ENCODE measurements around the gene AKAP11. TPM values are rescaled to one million over a fixed set of nuclear protein-coding genes. Genes with fewer than 3 reads are reported as not detected.

AKAP11 gene
- total RNA-seq, 3 donors from 2014 or later: 32.0 to 39.5 (median 38.0) TPM

DNA sequence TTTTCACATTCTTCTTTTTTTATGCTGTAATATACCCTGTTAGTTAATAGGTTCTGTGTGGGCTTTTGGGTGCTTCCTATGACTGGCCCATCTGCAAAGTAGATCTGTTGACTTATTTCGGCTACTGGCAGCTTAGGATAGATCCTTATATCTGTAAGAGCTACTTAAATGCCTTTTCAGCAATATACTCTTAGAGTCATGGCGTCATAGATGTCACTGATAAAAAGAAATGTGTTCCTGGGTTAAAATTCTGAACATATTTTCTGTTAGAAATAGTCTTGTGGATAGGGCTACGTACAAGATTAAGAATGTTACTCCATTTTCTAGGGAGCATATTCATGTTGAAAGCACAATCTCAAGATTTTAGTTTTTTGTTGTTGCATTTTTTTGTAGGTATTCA is 4.7 kb downstream of the AKAP11 start:
- H3K36me3 ChIP-seq: no peaks in the 10 kb centered on the region
- no peaks in the 10 kb centered on the region for H3K27me3 ChIP-seq
- no peak for DNase-seq (ENCODE audit: low spot score in 2 of 2)
- no peaks in the 10 kb centered on the region for H3K9me3 ChIP-seq
- intact Hi-C loops (cut with DNase I; ENCODE audit: low total_unique reads): no loop called here
- TF ChIP-seq, protein P1, sequence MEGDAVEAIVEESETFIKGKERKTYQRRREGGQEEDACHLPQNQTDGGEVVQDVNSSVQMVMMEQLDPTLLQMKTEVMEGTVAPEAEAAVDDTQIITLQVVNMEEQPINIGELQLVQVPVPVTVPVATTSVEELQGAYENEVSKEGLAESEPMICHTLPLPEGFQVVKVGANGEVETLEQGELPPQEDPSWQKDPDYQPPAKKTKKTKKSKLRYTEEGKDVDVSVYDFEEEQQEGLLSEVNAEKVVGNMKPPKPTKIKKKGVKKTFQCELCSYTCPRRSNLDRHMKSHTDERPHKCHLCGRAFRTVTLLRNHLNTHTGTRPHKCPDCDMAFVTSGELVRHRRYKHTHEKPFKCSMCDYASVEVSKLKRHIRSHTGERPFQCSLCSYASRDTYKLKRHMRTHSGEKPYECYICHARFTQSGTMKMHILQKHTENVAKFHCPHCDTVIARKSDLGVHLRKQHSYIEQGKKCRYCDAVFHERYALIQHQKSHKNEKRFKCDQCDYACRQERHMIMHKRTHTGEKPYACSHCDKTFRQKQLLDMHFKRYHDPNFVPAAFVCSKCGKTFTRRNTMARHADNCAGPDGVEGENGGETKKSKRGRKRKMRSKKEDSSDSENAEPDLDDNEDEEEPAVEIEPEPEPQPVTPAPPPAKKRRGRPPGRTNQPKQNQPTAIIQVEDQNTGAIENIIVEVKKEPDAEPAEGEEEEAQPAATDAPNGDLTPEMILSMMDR (IDR thresholded peaks at IDR 0.05): no peak
- TF ChIP-seq POLR2A (IDR thresholded peaks at IDR 0.05) (no peak), POLR2AphosphoS5 (IDR thresholded peaks at IDR 0.05) (no peak)
- H3K4me3 ChIP-seq: no peak overlapping the region
- H3K4me1 ChIP-seq: no peaks in the 10 kb centered on the region
- no peak overlapping the region for H3K27ac ChIP-seq

DNA sequence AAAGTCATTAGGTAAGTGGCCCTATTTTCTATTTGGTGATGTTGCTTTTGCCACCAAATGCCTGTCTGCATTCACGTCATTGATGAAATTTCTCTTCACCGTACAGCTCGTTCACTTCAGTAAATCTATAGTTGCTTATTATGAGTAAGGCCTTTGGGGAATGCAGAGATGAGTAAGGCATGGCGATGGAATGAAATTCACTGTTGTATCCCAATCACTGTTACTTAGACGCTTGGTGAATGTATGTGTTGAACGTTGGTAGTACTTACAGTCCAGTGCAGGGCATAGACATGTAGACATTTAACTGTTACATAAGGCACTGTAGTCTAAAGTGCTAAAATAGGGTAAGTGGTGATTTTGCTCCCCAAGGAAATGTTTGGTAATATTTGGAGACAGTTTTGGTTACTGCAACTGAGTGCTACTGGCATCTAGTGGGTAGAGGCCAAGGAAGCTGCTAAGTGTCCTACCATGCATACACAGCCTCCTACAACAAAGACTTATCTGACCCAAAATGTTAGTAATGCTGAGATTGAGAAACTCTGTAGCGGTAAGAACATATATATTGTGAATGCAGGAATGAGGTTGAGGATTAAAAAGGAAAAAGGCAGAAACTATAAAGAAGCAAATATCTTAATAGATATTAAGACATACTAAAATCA is 5.8 kb downstream of the AKAP11 start:
- no peak overlapping the region for H3K4me3 ChIP-seq
- no peak overlapping the region for H3K27ac ChIP-seq
- H3K36me3 ChIP-seq: no peaks in the 10 kb centered on the region
- no peaks in the 10 kb centered on the region for H3K27me3 ChIP-seq
- no peaks in the 10 kb centered on the region for H3K9me3 ChIP-seq
- no peak for DNase-seq (ENCODE audit: low spot score in 2 of 2)
- TF ChIP-seq POLR2AphosphoS5 (IDR thresholded peaks at IDR 0.05): no peak
- no peak for TF ChIP-seq POLR2A (IDR thresholded peaks at IDR 0.05)
- TF ChIP-seq, protein P1 (IDR thresholded peaks at IDR 0.05): no peak
- intact Hi-C loops (cut with DNase I; ENCODE audit: low total_unique reads): no loop called here
- no peaks in the 10 kb centered on the region for H3K4me1 ChIP-seq

DNA sequence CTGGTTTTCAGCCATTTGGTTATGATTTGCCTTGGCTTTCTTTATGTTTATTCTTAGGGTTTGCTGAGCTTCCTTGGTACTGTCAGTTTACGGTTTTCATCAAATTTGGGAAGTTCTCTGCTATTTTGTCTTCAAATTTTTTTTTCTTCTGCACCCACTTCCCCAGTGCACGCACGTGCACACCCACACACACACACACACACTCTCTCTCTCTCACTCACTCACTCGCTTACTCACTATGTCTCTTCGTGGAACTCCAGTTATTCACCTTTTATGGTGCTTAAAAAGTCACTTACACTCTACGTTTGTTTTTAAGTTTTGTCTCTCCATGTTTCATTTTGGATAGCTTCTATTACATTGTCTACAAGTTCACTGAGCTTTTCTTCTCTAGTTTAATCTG is 7.1 kb downstream of the AKAP11 start:
- TF ChIP-seq POLR2A (IDR thresholded peaks at IDR 0.05): no peak
- no peak for TF ChIP-seq POLR2AphosphoS5 (IDR thresholded peaks at IDR 0.05)
- TF ChIP-seq, protein P1 (IDR thresholded peaks at IDR 0.05): no peak
- Histone ChIP-seq H3K36me3 (no peaks in the 10 kb centered on the region), H3K4me1 (no peaks in the 10 kb centered on the region), H3K27me3 (no peaks in the 10 kb centered on the region), H3K27ac (no peak overlapping the region), H3K4me3 (no peak overlapping the region), H3K9me3 (no peaks in the 10 kb centered on the region)
- DNase-seq (ENCODE audit: low spot score in 2 of 2): no peak
- intact Hi-C loops (cut with DNase I; ENCODE audit: low total_unique reads): no loop called here

DNA sequence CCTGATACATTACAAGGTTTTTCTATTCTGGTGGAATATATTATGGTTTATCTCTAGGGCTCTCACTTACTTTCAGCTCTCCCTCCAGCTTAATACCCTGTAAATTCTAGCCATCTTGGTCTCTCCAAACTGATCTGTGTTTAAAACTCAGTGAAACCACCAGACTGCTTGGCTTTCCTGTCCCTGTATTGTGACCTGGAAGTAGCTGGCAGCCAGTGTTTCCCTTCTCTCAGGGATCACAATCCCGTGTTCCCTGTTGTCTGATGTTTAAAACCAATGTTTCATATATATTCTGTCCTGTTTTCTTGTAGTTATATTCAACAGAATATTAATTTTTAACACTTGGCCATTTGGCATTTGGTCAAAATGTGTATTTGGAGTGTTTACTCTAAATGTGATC is 8.0 kb downstream of the AKAP11 start:
- Histone ChIP-seq H3K27me3 (no peaks in the 10 kb centered on the region), H3K4me3 (no peak overlapping the region), H3K27ac (no peak overlapping the region), H3K36me3 (no peaks in the 10 kb centered on the region), H3K4me1 (no peaks in the 10 kb centered on the region), H3K9me3 (no peaks in the 10 kb centered on the region)
- TF ChIP-seq POLR2A (IDR thresholded peaks at IDR 0.05) (no peak), POLR2AphosphoS5 (IDR thresholded peaks at IDR 0.05) (no peak)
- TF ChIP-seq, protein P1 (IDR thresholded peaks at IDR 0.05): no peak
- no peak for DNase-seq (ENCODE audit: low spot score in 2 of 2)
- intact Hi-C loops (cut with DNase I; ENCODE audit: low total_unique reads): no loop called here

DNA sequence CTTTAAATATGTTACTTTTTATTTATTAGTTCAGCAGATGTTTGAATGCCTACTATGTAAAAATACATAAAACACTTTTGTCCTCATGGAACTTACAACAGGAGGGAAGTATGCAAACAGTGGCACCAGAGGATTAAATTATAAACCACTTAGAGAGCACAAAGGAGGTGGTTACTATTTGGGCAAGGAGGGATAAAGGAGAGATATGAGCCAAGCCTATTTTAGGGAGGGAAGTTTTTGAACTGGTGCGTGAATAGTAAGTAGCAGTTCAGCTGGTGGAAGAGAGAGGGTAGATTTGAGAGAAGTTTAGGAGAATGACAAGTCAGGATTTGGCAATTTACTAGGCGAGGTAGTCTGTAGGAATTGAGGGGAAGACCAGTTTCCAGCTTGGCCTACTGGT is 8.6 kb downstream of the AKAP11 start:
- Histone ChIP-seq H3K36me3 (no peaks in the 10 kb centered on the region), H3K4me1 (no peaks in the 10 kb centered on the region), H3K27ac (no peak overlapping the region), H3K4me3 (no peak overlapping the region), H3K9me3 (no peaks in the 10 kb centered on the region), H3K27me3 (no peaks in the 10 kb centered on the region)
- no peak for DNase-seq (ENCODE audit: low spot score in 2 of 2)
- TF ChIP-seq POLR2AphosphoS5 (IDR thresholded peaks at IDR 0.05) (no peak), POLR2A (IDR thresholded peaks at IDR 0.05) (no peak)
- TF ChIP-seq, protein P1 (IDR thresholded peaks at IDR 0.05): no peak
- intact Hi-C loops (cut with DNase I; ENCODE audit: low total_unique reads): no loop called here

All from breast epithelium (tissue), 4 donors.